GM12891 (cell line): ENCODE measurements around the gene LRRC10.

Source experiments
- PAX5 ChIP-seq: IDR thresholded peaks from 2 replicates; pipeline ENCODE4 v1.6.1; 2011; ENCODE audit warnings: low read length, moderate library complexity, mild to moderate bottlenecking; ENCODE audit not compliant: insufficient read depth, severe bottlenecking
- POLR2A ChIP-seq: IDR thresholded peaks from 2 replicates; pipeline ENCODE4 v1.6.1; 2011; ENCODE audit warnings: low read depth, low read length, control low read depth
- POLR2AphosphoS5 ChIP-seq: IDR thresholded peaks from 2 replicates; pipeline ENCODE4 v1.6.1; 2011; ENCODE audit warnings: low read depth, low read length, control low read depth
- SPI1 ChIP-seq: IDR thresholded peaks from 2 replicates; pipeline ENCODE4 v1.6.1; 2011; ENCODE audit warnings: low read depth, low read length, control low read depth
- TAF1 ChIP-seq: IDR thresholded peaks from 2 replicates; pipeline ENCODE4 v1.6.1; 2011; ENCODE audit warnings: low read depth, low read length, control low read depth

DNA sequence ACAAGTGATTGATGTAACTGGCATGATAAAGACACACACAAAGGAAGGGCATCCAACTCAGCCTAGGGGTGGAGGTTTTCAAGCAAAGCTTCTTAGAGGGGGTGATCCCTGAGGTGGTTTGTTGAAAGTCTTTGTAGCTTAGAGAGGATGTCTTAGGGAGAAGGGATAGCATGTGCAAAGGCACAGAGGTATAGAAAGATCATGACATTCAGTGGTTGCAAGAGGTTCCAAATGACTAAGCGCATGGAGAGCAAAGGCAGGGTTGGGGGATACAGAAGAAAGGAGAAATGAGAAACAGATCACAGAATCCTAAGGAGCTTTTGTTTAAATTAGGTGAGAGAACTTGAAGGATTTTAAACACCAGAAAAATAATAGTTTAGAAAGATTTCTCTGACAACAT, 30.6 kb downstream of the LRRC10 start:
- TF ChIP-seq POLR2A (no peak), POLR2AphosphoS5 (no peak), TAF1 (no peak), SPI1 (no peak), PAX5 (no peak)
